T47D (cell line): ENCODE measurements around the gene KRTAP10-5.
"Not testable (repeated sequence)": the region's sequence is repeated elsewhere in the genome, so short reads cannot be mapped to it uniquely, and the experiment has no call there.

Experiments used
- DNase-seq, 2 experiments: peaks; one replicate each; pipeline versions ENCODE4 v3.0.0 to v3.0.0-alpha.2; 2011 to 2012; ENCODE audit warnings: low read depth in 1 of 2, low spot score in 1 of 2
- JUND ChIP-seq: IDR thresholded peaks from 2 replicates; pipeline ENCODE4 v1.6.1; 2012; ENCODE audit warnings: low read depth
- in situ Hi-C: cut with HindIII; loops from 2 replicates; pipeline ENCODE4 v1.10.0; 2016; ENCODE audit warnings: low sequenced_read_pairs, low pct_unique_long_range_greater_than_20kb

KRTAP10-5 gene

DNA sequence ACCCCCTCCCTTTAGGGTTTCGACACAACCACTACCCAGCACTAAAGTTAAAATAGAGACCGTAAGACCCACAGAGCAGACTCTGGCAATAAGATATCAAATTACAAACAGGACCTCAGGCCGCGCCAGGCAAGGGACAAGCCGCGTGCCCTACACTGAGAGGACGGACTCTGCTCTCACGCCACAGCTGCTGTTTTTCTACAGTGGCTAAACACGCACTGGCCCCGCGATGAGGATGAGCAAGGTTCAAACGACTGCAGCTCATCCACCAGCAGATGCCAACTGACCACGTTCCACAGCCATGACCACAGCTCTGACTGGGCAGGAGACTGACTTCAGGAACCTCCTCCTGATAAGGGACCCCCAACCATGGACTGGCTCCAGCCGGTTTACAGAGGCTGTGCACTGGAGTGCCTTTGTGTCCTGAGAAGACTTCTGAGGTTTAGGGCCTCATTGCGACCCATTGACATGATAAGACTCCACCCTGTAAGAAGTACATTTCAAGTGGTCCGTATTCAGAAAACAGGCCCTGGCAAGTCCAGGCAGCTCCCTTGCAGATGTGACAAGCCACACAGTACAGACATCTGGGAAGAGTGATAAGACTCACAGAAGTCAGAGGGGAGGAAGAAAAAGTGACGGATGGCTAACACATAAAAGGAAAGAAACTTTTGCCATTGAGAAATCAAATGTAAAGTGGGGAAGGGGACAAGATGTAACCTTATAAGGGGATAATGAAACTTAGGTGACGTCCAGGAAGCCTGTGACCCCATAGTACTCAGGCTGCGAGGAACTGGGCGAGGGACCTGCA, 13.4 kb upstream of the KRTAP10-5 start:
- TF ChIP-seq JUND, result no peak
- in situ Hi-C loops, result no loop called here
- DNase-seq, result no peak

DNA sequence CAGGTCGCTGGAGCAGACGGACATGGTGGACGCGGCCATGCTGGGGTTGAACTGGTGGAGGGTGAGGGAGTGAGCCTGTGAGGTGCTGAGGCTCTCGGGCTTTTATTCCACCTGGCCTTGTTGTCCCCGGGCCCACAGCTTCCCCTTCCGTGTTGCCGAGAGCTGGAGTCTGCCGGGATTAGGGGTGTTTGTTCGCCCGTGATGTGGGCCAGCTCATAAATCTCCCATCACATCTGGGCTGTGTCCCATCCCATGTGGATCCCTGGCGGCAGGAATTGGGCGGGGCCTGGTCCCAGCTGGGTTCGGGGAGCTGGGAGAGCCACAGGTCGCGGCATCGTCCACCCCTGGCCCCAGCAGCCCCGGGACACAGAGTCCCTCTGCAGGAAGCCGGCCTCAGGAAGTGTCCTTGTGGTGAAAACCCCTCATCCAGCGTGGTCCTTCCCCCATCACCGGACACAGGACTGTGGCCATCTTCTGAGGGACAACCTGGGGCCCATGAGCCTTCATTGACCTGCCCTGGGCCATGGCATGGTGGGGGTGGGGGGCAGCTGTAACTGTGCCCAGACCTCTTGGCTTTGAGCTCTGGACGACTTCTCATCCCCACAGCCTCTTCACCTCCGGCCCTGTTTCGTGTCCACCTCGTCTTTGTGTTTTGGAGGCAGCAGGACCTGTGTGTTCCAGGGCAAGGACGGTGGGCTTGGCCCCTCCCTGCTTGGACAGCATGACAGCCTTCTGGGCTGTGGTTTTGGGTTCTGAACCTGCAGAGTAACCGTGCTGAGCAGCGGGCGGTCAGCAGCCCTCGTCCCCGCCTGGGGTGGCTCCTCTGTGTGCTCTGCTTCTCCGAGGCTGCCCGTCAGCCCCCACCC, 12.3 kb upstream of the KRTAP10-5 start, which contains the start of gene KRTAP10-6:
TSS of gene KRTAP10-6 (minus strand) at position 60 of the 866 bp plus-strand sequence. CDS start at position 39, 21 bp downstream.
- no peak for DNase-seq
- in situ Hi-C loops, result no loop called here
- TF ChIP-seq JUND, result no peak

DNA sequence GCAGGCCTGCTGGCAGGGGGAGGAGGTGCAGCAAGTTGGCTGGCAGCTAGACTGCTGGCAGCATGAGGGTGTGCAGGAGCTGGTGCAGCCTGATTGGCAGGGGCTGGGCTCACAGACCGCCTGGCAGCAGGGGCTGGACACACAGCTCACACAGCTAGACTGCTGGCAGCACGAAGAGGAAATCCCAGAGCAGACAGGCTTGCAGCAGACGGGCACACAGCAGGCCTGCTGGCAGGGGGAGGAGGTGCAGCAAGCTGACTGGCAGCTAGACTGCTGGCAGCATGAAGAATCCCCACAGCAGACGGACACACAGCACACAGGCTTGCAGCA, 11.4 kb upstream of the KRTAP10-5 start:
- in situ Hi-C loops, DNase-seq: not testable (repeated sequence)

DNA sequence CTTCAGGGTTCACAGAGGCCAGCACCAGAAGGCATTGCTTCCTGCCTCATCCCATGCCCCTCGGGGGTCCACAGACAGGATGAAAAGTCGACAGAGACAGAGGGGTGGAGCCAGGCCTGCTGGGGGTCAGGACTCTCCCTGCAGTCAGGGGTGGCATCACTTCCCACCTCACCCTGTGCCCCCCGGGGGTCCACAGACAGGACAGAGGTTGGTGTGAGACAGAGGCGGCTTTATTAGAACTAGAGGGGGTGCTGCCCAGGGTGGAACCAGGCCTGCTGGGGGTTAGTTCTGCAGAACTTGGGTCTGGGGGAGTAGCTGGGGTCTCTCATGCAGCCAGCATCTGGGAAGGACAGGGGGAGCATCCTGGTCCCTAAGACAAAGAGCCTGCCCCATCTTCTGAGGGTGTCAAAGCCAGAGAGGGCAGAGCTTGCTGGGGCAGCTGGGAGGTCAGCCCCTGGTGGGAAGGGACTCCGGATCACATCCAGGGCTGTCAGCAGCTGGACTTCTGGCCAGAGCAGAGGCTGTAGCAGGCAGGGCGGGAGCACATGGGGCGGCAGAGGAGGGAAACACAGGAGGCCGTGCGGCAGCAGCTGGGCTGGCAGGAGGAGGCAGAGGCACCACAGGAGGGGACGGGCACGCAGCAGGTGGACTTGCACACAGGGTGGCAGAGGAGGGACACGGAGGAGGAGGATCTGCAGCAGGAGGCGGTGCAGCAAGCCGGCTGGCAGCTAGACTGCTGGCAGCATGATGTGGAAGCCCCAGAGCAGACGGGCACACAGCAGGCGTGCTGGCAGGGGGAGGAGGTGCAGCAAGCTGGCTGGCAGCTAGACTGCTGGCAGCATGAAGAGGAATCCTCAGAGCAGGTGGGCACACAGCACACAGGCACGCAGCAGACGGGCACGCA, 10.7 kb upstream of the KRTAP10-5 start:
- in situ Hi-C loops, DNase-seq: not testable (repeated sequence)

DNA sequence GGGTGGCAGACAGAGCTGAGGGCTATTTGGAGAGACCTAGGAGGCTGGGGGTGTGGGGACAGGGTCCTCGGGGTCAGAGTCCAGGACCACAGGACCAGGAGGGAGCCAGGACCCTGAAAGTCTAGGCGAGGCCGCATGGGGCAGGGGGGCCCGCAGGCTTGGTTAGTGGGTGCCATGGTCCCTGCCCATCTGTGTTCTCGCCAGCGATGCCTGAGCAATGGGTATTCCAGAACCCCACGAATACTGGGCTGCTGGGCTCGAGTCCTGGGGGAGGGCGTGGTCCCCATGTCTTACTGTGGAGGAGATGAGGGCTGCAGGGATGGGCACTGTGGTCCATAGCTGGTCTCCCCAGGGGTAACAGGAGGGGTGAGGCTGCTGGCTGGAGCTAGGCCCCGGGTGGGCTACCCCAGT, 9.9 kb upstream of the KRTAP10-5 start:
- DNase-seq, result no peak
- no peak for TF ChIP-seq JUND
- in situ Hi-C loops, result no loop called here

DNA sequence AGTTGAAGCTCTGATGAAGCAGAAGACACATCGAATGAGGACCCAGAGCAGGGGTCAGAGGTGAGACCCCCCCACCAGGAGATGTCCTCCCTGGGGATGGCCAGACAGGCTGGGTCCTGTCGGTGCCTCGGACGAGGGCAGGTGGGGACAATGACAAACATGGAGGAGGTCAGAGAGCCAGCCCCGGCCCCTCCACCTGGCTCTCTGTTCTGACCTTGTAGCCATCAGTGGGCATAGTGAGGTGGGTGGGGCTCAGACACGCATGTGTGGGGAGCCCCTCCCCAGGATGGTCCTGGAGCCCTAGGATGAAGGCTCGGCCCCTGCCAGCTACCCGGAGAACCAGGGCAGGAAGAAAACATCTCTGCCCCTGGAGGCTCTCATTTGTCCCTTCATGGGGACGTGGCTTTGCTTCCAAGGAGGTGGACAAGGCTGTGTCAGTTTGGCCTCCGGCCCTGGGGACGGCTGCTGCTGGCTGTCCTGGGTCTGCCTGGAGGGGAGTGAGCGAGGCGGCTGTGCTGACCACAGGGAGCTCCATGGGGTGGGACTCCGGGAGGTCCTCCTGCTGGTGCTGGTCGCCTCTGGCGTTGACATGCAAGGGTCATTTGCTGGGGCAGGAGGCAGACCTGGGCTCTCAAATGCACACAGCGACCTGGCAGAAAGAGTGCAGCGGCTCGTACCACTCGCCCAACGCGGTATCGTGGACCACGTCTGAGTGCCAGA, 9.3 kb upstream of the KRTAP10-5 start:
- in situ Hi-C loops, result no loop called here
- TF ChIP-seq JUND, result no peak
- DNase-seq, result no peak

DNA sequence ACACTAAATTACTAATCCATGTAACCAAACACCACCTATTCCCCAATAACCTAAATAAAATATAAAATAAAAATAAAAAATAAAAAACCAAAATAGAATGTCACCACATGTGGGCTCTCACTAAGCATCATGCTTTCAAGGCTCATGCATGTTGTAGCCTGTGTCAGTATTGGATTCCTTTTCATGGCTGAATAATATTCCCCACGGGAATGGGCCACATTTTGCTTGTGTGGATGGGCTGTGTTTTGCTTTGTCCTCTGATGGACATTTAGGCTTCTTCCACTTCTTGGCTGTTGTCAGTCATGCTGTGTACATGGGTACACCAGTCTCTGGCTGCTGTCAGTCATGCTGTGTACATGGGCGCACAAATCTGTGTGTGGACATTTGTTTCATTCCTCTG, 8.7 kb upstream of the KRTAP10-5 start:
- in situ Hi-C loops, result no loop called here
- no peak for DNase-seq
- no peak for TF ChIP-seq JUND

DNA sequence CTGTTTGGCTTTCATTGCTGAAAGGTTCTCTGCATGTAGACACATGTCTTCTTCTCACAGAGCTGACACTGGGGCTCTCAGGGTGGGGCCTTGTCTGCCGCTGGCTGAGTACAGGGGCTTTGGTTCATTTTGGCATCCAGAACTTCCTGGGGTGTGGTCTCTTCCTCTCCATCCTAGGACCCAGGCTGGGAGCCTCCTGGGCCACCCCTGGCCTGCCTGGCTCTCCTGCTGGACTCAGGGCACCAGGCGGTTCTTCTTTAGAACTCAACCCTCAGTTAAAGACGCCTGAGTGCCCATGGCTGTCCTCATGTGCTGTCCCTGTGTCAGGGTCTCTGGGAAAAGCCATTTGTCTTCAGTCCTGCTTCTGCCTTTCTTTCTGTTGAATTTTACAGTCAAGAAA, 5.5 kb upstream of the KRTAP10-5 start:
- TF ChIP-seq JUND, result no peak

DNA sequence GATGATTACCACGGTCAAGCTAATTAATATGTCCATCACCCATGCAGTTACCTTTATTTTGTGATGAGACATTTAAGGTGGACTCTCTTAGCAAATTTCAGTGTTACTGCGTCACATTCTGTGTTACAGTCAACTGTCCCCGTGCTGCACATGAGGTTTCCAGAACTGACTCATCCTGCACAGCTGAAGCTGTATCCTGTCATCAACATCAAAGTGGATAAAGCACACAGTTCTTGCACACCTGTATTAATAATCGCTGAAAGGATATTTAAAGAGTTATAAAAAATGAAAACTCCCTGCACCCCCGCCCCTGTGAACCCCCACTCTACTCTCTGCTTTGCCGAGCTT, 3.4 kb upstream of the KRTAP10-5 start:
- in situ Hi-C loops, result no loop called here
- DNase-seq, result no peak
- TF ChIP-seq JUND, result no peak

More for the DNA sequence above, 5.5 kb upstream of the KRTAP10-5 start:
- DNase-seq, result no peak
- in situ Hi-C loops, result no loop called here

DNA sequence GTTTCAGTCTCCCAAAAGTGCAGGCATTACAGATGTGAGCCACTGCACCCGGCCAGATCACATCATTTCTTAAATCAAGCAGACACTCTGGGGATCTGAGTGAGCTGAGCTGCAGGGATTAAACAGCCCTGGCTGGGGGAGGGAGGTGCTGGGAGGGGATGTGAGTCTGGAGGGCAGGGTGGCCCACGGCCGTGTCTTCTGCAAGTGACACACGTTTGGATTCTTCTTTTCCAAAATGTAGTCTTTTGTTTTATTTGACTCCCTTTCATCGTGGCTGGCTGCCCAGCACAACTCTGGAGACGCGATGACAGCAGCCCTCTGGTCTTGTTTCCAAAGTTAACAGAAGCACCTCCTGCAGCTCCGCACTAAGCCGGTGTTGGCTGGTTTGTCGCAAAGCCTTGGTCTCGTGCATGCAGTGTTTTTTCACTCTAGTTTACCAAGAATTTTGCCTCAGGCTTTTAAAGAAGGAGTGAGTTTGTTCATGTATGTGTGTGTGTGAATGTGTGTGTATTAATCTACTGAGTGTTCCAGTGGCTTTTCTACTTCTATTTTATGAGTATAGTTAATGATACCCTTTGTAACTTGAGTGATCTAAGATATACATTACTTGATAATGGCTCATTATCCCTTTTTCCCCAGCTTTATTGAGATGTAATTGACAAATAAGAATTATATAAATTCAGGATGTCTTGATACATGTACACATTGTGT, 2.8 kb upstream of the KRTAP10-5 start:
- peak in 1 of 2 experiments; percentile 61 for DNase-seq
- no peak for TF ChIP-seq JUND
- in situ Hi-C loops, result no loop called here

DNA sequence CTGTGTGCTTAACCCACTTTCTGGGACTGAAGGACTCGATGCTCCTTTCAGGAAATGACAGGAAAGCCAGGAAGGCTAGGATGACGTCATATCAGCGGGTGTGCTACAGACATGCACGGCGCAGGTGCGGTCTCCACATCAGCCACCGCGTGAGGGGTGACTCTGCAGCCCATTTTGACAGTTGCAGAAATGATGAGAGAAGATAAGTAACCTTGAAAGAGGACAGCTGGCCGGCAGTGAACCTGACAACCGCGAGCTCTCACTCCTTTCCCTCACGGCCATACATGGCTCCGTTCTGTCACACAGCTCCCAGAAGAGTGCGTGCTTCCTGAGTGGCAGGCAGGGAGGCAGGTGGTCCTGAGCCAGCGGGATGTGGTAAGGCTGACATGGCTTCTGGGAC, 1.7 kb upstream of the KRTAP10-5 start:
- no peak for TF ChIP-seq JUND
- in situ Hi-C loops, result no loop called here
- DNase-seq, result no peak

DNA sequence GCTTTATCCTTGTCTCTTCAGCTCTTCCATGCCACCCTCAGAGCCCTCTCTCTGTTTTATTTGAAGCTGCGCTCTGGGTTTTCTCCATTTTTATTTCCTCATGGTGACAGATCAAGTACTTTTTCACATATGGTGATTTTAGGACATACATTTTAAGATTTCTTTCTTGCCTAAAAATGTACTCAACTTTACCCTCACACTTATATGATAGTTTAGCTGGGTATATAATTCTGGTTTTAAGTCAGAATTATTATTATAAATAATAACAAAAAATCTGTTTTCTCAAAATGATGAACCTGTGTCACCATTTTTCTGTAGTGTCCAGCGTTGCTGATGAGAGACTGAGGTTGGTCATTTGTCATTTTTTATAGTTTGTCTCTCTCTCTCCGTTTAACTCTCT, 754 bp upstream of the KRTAP10-5 start:
- in situ Hi-C loops, result no loop called here
- no peak for TF ChIP-seq JUND
- no peak for DNase-seq
